Neural cell (in vitro differentiated cells): Measurements from ENCODE around the gene BBS12. TPM values are rescaled to one million over a fixed set of nuclear protein-coding genes. Genes with fewer than 3 reads are reported as not detected.

Source experiments
- polyA plus RNA-seq: library from polyadenylated mRNA; depleted of rRNA; stranded (reverse); fragments of >200 nt; gene quantifications from 2 replicates; pipeline ENCODE4 v1.2.3, GENCODE V29; 2014

BBS12 gene
- polyA plus RNA-seq, 1 donor from 2014 or later, result 3.7 TPM

Other genes starting within 250 kb of the BBS12 start
- gene IL21, start 111.6 kb upstream of the BBS12 start, polyA plus RNA-seq, result not detected in 2 replicates
- gene FGF2, start 94.1 kb downstream of the BBS12 start, polyA plus RNA-seq, result 5.2 and 5.8 TPM in 2 replicates
- gene NUDT6, start 189.9 kb downstream of the BBS12 start, polyA plus RNA-seq, result 12.4 and 12.5 TPM in 2 replicates